HG02981 (cell line): Measurements from ENCODE around the gene ANKRD24.
"Not testable (repeated sequence)": the region's sequence is repeated elsewhere in the genome, so short reads cannot be mapped to it uniquely, and the experiment has no call there.

Experiments used
- ATAC-seq: cut with Tn5 transposase; IDR thresholded peaks from one replicate; pipeline ENCODE4 v1.9.1; 2021; ENCODE audit warnings: mild to moderate bottlenecking, moderate library complexity; ENCODE audit not compliant: unreplicated experiment

Gene ANKRD24

GRCh38 chr19:4197625-4198466 is 15.4 kb downstream of the ANKRD24 start:
- no peak for ATAC-seq

GRCh38 chr19:4198467-4199126 is 16.1 kb downstream of the ANKRD24 start:
- no peak for ATAC-seq

- no peak for ATAC-seq
These were observed 17.3 kb downstream of the ANKRD24 start for GRCh38 chr19:4199699-4200293.

- no peak for ATAC-seq
These were observed 18.6 kb downstream of the ANKRD24 start for GRCh38 chr19:4200940-4201542.

- ATAC-seq: no peak
These were observed 19.3 kb downstream of the ANKRD24 start for GRCh38 chr19:4201798-4202197.

GRCh38 chr19:4206818-4207484 is 24.5 kb downstream of the ANKRD24 start:
- ATAC-seq: no peak

GRCh38 chr19:4208385-4209094 is 26.1 kb downstream of the ANKRD24 start:
- ATAC-seq: no peak

- no peak for ATAC-seq
These were observed 27.8 kb downstream of the ANKRD24 start for GRCh38 chr19:4210166-4210731.

- no peak for ATAC-seq
These were observed 30.6 kb downstream of the ANKRD24 start for GRCh38 chr19:4213116-4213515.

- ATAC-seq: no peak
These were observed 33.3 kb downstream of the ANKRD24 start for GRCh38 chr19:4215807-4216206.

- no peak for ATAC-seq
These were observed 34.4 kb downstream of the ANKRD24 start for GRCh38 chr19:4216846-4217245.

- no peak for ATAC-seq
These were observed 35.2 kb downstream of the ANKRD24 start for GRCh38 chr19:4217429-4218264.

- ATAC-seq: not testable (repeated sequence)
These were observed 36.0 kb downstream of the ANKRD24 start for GRCh38 chr19:4218523-4218922.

GRCh38 chr19:4220188-4220587 is 37.7 kb downstream of the ANKRD24 start:
- no peak for ATAC-seq

- no peak for ATAC-seq
These were observed 42.0 kb downstream of the ANKRD24 start for GRCh38 chr19:4224470-4224869.

- ATAC-seq: no peak
These were observed 43.4 kb downstream of the ANKRD24 start for GRCh38 chr19:4225885-4226284.

- ATAC-seq: no peak
These were observed 45.3 kb downstream of the ANKRD24 start for GRCh38 chr19:4227771-4228170.

- no peak for ATAC-seq
These were observed 46.3 kb downstream of the ANKRD24 start for GRCh38 chr19:4228765-4229178.
